ENCODE results near the gene IGF2BP3. TPM values are rescaled to one million over a fixed set of nuclear protein-coding genes. Genes with fewer than 3 reads are reported as not detected.

The IGF2BP3 gene
- total and polyA plus RNA-seq, 2 donors (not counting 1 experiment from before 2014, with no cell fraction given) = 4.3 to 11.2 TPM

DNA sequence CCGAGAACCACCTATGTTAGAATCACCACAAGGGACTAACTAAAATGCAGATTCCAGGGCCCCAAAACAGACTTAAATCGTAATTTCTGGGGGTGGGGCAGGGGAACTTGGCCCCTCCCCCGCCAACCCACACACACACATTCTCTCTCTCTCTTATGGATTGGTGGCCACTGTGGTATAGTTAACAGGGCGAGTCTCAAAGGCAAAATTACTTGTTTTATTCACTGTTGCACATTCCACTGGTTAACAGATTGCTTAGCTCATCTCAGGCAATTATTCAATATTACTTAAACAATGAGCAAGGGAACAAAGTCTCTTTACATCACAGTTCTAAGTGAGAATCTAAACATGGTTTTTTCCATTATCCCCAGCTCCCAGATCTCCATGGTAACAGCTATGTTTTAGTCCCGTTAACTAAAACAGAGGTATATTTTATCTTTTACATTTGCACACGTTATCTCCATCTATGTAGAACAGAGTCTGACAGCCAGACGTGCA lies 38.5 kb downstream of the IGF2BP3 start:
- no peak overlapping the region for H3K27ac ChIP-seq (ENCODE audit: insufficient read depth, low read length)
- H3K79me2 ChIP-seq (ENCODE audit: control insufficient read depth, insufficient read depth, low read length) = no peaks in the 10 kb centered on the region
- H2AFZ ChIP-seq (ENCODE audit: low read length) = no peak overlapping the region
- H3K4me1 ChIP-seq (ENCODE audit: control insufficient read depth, extremely low read depth, insufficient read depth, low read length) = no peaks in the 10 kb centered on the region
- no peaks in the 10 kb centered on the region for H4K20me1 ChIP-seq (ENCODE audit: control insufficient read depth, extremely low read depth, insufficient read depth, low read length)
- no peaks in the 10 kb centered on the region for H3K27me3 ChIP-seq (ENCODE audit: control insufficient read depth, insufficient read depth, low read length)
- no peaks in the 10 kb centered on the region for H3K36me3 ChIP-seq (ENCODE audit: control insufficient read depth, insufficient read depth, low read length)
- H3K9ac ChIP-seq (ENCODE audit: insufficient read depth, low read length) = no peak overlapping the region
- TF ChIP-seq, protein P1, sequence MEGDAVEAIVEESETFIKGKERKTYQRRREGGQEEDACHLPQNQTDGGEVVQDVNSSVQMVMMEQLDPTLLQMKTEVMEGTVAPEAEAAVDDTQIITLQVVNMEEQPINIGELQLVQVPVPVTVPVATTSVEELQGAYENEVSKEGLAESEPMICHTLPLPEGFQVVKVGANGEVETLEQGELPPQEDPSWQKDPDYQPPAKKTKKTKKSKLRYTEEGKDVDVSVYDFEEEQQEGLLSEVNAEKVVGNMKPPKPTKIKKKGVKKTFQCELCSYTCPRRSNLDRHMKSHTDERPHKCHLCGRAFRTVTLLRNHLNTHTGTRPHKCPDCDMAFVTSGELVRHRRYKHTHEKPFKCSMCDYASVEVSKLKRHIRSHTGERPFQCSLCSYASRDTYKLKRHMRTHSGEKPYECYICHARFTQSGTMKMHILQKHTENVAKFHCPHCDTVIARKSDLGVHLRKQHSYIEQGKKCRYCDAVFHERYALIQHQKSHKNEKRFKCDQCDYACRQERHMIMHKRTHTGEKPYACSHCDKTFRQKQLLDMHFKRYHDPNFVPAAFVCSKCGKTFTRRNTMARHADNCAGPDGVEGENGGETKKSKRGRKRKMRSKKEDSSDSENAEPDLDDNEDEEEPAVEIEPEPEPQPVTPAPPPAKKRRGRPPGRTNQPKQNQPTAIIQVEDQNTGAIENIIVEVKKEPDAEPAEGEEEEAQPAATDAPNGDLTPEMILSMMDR (conservative IDR thresholded peaks at IDR 0.05 in 1 of 2, IDR thresholded peaks at IDR 0.05 in 1 of 2; ENCODE audit: low read depth in 1 of 2, low read length in 2 of 2) = no peak
- TF ChIP-seq EZH2 (IDR thresholded peaks at IDR 0.05; ENCODE audit: low read length, missing control alignments) = no peak
- peak; percentile 20 to 58 for DNase-seq (ENCODE audit: low read depth in 2 of 2)
- no peak overlapping the region for H3K4me2 ChIP-seq (ENCODE audit: extremely low read depth, insufficient read depth, low read length)
- no peaks in the 10 kb centered on the region for H3K9me3 ChIP-seq (ENCODE audit: control insufficient read depth, insufficient read depth, low read depth, low read length)
- no peak overlapping the region for H3K4me3 ChIP-seq (replicated peaks in 1 of 4; ENCODE audit: control extremely low read depth in 1 of 4, insufficient read depth in 1 of 4, low read depth in 3 of 4, low read length in 4 of 4)

DNA sequence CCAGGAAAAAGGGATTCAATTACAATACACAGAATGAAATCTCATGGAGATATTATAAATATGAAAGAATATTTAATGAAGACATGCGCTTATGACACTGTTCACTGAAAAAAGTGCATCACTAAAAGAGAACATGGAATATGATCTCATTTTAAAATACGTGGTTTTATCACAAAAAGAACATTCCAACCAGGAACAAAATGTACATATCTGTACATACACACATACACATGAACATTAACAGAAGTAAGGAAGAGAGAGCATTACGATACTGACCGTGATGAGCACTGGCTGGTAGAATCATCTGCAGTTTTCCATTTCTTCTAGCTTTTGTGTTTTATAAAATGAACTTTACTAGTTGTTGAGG lies 39.4 kb downstream of the IGF2BP3 start:
- Histone ChIP-seq H3K4me3 (replicated peaks in 1 of 4; ENCODE audit: control extremely low read depth in 1 of 4, insufficient read depth in 1 of 4, low read depth in 3 of 4, low read length in 4 of 4) (peak overlapping the region in 1 of 4 experiments; percentile 0), H4K20me1 (ENCODE audit: control insufficient read depth, extremely low read depth, insufficient read depth, low read length) (no peaks in the 10 kb centered on the region), H3K4me1 (ENCODE audit: control insufficient read depth, extremely low read depth, insufficient read depth, low read length) (no peaks in the 10 kb centered on the region), H3K36me3 (ENCODE audit: control insufficient read depth, insufficient read depth, low read length) (no peaks in the 10 kb centered on the region), H3K27ac (ENCODE audit: insufficient read depth, low read length) (no peak overlapping the region), H3K27me3 (ENCODE audit: control insufficient read depth, insufficient read depth, low read length) (no peaks in the 10 kb centered on the region), H3K4me2 (ENCODE audit: extremely low read depth, insufficient read depth, low read length) (no peak overlapping the region), H3K9me3 (ENCODE audit: control insufficient read depth, insufficient read depth, low read depth, low read length) (no peaks in the 10 kb centered on the region), H3K79me2 (ENCODE audit: control insufficient read depth, insufficient read depth, low read length) (no peaks in the 10 kb centered on the region), H3K9ac (ENCODE audit: insufficient read depth, low read length) (no peak overlapping the region), H2AFZ (ENCODE audit: low read length) (no peak overlapping the region)
- no peak for DNase-seq (ENCODE audit: low read depth in 2 of 2)
- TF ChIP-seq EZH2 (IDR thresholded peaks at IDR 0.05; ENCODE audit: low read length, missing control alignments) = no peak
- TF ChIP-seq, protein P1 (conservative IDR thresholded peaks at IDR 0.05 in 1 of 2, IDR thresholded peaks at IDR 0.05 in 1 of 2; ENCODE audit: low read depth in 1 of 2, low read length in 2 of 2) = no peak

DNA sequence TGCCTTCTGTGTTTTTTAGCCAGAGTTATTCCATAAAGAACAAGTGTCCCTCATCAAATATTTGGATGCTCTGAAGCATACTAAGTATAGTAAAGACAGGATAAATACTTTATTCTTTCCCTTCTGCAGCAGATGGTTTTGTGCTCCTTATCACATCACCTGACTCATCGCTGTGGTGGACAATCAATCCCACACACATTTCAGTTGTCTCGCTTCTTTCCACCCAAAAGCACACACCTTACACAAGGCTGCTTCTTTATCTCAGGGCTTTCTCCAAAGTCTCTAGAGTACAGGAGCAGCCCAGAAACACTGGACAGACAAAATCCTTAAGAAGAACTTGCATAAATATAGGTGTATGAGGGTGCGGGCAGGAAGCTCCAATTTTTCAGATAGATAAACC lies 43.4 kb downstream of the IGF2BP3 start:
- Histone ChIP-seq H2AFZ (ENCODE audit: low read length) (no peak overlapping the region), H3K36me3 (ENCODE audit: control insufficient read depth, insufficient read depth, low read length) (no peaks in the 10 kb centered on the region), H3K27ac (ENCODE audit: insufficient read depth, low read length) (no peak overlapping the region), H3K27me3 (ENCODE audit: control insufficient read depth, insufficient read depth, low read length) (no peaks in the 10 kb centered on the region), H3K79me2 (ENCODE audit: control insufficient read depth, insufficient read depth, low read length) (no peaks in the 10 kb centered on the region), H4K20me1 (ENCODE audit: control insufficient read depth, extremely low read depth, insufficient read depth, low read length) (no peaks in the 10 kb centered on the region), H3K9me3 (ENCODE audit: control insufficient read depth, insufficient read depth, low read depth, low read length) (no peaks in the 10 kb centered on the region), H3K4me1 (ENCODE audit: control insufficient read depth, extremely low read depth, insufficient read depth, low read length) (no peaks in the 10 kb centered on the region), H3K4me3 (replicated peaks in 1 of 4; ENCODE audit: control extremely low read depth in 1 of 4, insufficient read depth in 1 of 4, low read depth in 3 of 4, low read length in 4 of 4) (no peak overlapping the region), H3K4me2 (ENCODE audit: extremely low read depth, insufficient read depth, low read length) (no peak overlapping the region), H3K9ac (ENCODE audit: insufficient read depth, low read length) (no peak overlapping the region)
- peak in 1 of 2 donors; percentile 59 for DNase-seq (ENCODE audit: low read depth in 2 of 2)
- TF ChIP-seq EZH2 (IDR thresholded peaks at IDR 0.05; ENCODE audit: low read length, missing control alignments) = no peak
- TF ChIP-seq, protein P1 (conservative IDR thresholded peaks at IDR 0.05 in 1 of 2, IDR thresholded peaks at IDR 0.05 in 1 of 2; ENCODE audit: low read depth in 1 of 2, low read length in 2 of 2) = no peak
